GM21526 (cell line): ENCODE results near the gene MSTO1.
"Not testable (repeated sequence)": the region's sequence is repeated elsewhere in the genome, so short reads cannot be mapped to it uniquely, and the experiment has no call there.

ENCODE experiments used
- ATAC-seq: cut with Tn5 transposase; IDR thresholded peaks from one replicate; pipeline ENCODE4 v1.9.1; 2021; ENCODE audit warnings: moderate library complexity; ENCODE audit not compliant: unreplicated experiment, low FRiP score

Gene MSTO1

DNA sequence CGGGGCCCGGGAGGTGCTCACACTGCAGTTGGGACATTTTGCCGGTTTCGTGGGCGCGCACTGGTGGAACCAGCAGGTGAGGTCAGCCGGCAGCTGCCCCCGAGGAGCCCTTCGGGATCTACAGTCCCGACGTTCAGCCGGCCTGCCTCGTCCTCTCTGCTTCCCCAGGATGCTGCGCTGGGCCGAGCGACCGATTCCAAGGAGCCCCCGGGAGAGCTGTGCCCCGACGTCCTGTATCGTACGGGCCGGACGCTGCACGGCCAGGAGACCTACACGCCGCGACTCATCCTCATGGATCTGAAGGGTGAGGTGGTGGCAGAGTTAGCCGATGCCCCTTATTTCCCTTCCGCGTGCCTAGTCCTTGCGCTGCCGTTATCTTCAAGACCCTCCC is 234 bp downstream of the MSTO1 start:
- not testable (repeated sequence) for ATAC-seq

DNA sequence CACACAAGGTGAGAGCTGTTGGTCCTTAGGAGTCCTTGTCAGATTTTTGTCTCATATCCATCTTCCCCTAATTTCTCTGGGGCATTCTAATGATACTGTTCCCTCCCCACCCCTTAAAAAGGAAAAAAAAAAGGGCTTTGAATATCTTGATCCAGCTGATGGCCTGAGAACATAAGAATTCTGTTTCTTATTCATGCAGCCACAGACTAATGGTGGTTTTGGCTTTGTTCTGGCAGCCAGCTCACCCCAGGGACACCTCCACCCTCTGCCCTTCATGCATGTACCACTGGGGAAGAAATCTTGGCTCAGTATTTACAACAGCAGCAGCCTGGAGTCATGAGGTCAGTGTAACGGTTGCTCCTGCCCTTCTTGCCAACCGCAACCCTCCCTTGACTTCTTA is 3.2 kb downstream of the MSTO1 start:
- not testable (repeated sequence) for ATAC-seq

DNA sequence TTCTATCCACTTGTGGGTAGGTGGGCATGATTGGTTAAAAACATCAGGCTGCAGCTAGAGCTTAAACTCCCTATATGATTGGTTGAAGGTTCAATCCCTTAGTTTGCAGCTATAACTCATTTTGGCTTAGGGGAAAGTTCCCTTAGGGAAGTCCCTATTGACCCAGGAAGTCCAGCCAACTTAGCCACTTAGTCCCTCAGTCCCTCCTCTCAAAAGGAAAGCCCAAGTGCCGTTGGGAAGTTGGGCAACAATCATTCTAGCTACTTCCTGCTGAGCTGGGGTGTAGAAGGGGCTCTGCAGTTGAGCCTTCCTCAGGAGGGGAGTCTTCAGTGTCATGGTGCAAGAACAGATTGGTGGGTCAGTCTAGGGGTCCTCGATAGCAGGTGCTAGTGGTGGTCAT is 12.2 kb downstream of the MSTO1 start:
- no peak for ATAC-seq

DNA sequence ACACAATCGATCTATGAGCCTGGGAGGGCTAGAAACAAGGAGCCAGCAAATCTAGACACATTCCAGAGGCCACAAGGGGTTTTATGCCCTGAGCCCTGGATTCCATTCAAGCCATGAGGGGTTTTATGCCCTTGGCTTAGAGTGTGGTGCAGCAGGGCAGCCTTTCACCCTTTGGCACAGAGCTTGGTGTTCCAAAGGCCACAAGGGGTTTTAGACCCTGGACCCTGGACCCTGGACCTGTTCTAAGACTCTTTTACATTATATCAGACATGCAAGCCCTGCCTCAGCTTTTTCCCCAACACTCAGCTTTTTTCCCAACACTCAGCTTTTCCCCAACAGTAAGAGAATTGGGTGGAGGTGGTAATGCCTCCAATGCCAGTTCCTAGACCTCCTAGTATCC is 13.3 kb downstream of the MSTO1 start:
- no peak for ATAC-seq

DNA sequence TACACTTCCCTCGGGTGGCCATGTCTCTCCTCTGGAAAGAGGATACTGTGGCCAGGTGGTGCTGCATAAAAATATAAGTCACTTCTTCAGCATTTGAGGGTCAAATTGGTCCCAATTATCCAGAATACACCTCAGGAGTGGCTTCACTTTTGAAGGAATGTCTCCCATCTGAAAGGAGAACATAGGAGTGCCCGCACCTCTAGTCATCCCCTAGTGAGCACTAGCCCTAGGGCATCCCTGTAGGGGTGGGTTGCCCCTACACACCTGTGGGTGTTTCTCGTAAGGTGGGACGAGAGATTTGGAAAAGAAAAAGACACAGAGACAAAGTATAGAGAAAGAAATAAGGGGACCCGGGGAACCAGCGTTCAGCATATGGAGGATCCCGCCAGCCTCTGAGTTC is 16.4 kb downstream of the MSTO1 start:
- ATAC-seq, result not testable (repeated sequence)

DNA sequence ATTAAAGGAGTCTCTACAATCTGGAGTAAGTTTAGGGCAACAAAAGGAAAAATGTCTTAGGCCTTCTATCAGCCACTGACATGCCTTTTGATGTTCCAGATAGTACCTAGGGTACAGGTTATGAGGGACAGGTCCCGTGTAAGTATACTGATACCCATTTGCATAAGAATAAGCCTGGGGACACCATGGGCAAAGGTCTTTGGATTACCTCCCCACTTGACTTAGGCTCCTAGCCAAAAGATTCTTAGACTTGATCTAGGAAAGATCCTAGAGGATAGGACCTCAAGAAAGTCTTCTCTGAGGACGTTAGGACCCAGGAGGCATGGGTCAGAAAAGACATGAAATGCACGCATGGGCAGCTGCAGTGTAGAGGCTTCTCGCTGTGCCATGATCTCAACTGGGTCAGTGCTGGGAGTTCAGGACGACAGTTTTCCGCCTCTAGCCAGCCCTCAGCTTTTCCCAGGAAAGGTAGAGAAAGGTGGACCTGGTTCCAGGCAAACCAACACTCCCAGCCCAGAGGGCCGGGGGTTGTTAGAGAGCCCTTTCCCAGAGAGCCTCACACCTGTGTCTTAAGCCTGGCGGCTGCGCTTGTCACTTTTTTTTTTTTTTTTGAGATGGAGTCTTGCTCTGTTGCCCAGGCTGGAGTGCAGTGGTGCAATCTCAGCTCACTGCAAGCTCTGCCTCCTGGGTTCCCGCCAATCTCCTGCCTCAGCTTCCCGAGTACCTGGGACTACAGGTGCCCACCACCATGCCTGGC is 26.6 kb downstream of the MSTO1 start:
- ATAC-seq, result no peak

DNA sequence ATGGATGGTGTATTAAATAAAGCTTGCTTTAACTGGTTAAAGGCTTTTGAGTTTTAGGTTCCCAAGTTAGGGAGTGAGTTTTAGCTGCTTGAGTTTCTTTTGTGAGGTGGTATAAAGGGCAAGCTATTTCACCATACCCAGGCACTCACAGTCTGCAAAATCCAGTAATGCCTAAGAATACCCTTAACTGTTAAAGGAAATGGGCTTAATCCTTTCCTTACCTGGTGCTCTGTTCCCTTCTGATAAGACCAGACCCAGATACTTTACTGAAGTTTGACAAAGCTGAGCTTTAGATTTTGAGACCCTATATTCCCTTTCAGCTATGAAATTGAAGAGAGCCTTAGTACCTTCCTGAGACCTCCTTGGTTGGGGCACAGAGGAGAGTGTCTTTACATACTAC is 30.3 kb downstream of the MSTO1 start:
- no peak for ATAC-seq

DNA sequence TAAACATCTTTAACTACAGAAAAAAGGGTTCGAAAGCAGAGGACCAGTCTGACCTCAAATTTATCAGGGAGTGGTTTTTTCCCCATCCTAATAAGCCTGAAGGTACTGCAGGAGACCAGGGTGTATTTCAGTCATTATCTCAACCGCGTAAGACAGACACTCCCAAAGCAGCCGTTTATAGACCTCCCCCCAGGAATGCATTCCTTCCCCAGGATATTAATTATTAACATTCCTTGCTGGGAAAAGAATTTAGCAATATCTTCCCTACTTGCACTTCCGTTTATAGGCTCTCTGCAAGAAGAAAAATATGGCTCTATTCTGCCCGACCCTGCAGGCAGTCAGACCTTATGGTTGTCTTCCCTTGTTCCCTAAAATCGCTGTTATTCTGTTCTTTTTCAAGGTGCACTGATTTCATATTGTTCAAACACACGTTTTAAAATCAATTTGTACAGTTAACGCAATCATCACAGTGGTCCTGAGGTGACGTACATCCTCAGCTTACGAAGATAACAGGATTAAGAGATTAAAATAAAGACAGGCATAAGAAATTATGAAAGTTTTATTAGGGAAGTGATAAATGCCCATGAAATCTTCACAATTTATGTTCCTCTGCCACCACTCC is 32.7 kb downstream of the MSTO1 start:
- not testable (repeated sequence) for ATAC-seq

DNA sequence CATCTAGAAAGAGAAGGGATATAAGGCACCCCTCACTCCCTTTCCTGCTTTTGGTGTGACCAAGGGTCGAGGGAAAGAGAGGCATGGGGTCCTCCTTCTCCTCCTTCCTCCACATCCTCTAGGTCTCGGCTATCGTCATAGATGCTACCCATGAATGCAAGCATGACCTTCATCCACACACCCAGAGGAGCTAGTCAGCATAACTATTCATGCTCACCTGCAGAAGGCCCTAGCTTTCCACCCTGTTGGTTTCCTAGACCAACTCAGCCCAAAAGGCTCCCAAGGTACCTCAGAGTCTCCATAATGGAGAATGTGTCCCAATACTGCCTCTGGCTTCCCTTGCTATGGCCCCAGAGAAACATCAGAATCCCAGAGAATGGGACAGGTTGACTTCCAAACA is 33.2 kb downstream of the MSTO1 start:
- no peak for ATAC-seq

DNA sequence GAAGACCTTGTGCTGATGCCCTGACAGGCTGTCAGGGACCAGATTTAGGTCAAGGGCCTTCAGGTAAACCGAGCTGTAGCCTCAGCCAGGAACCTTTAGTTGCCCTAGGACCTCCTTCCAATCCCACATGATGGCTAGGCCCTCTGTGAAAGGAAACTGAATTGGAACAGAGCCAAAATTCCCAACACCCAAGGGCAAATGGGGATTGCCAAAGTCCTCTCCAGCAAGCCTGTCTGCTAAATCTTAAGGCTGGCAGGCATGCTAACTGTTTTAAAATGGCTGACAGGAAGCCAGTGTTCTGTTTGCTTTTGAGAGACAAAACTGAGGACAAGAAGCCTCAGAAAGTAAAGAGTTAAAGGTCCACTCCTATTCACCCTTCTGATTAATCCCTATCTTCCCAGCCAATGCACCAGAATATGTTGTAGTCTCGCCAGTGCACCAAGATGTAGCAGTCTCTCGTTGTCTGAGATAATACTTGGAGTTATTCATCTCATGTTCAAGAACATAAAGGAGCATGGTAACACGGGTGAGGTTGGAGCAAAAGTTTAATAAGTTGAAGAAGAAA is 35.1 kb downstream of the MSTO1 start:
- no peak for ATAC-seq

DNA sequence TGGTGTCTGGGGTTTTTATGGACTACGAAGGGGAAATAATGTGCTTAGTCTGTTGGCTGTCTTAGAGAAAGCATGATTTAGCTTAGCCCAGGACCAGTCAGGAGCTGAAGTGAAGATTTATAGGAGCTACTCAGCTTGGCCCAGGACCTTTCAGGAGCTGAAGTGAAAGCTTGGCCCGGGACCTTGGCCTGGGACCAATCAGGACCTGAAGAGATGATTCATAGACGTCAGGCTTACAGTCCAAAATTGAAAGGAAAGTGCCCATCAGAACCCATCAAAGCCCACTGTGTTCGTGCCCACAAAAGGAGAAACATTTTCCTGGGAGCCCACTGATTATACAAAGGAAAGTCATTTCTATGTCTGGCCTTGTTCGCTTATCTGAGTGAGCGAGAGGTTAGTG is 35.6 kb downstream of the MSTO1 start:
- ATAC-seq, result no peak

DNA sequence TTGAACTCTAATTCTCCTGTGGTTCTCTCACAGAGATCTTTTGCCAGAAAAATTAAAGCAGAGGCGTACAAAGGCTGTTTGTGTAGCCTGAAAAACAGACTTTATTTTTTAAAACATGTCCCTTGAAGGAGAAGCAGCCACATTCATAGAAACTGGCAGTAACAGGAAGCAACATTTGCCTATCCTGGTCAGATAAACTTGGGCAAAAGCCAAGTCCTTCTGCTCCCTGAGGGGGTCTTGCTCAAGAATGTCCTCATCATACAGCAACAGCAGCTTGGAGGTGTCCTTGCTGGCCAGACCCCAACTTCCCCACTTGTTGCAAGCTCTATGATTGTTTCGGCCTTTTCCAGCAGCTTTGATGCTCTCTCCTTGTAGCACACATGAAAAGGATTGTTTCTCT is 36.3 kb downstream of the MSTO1 start:
- ATAC-seq, result no peak

DNA sequence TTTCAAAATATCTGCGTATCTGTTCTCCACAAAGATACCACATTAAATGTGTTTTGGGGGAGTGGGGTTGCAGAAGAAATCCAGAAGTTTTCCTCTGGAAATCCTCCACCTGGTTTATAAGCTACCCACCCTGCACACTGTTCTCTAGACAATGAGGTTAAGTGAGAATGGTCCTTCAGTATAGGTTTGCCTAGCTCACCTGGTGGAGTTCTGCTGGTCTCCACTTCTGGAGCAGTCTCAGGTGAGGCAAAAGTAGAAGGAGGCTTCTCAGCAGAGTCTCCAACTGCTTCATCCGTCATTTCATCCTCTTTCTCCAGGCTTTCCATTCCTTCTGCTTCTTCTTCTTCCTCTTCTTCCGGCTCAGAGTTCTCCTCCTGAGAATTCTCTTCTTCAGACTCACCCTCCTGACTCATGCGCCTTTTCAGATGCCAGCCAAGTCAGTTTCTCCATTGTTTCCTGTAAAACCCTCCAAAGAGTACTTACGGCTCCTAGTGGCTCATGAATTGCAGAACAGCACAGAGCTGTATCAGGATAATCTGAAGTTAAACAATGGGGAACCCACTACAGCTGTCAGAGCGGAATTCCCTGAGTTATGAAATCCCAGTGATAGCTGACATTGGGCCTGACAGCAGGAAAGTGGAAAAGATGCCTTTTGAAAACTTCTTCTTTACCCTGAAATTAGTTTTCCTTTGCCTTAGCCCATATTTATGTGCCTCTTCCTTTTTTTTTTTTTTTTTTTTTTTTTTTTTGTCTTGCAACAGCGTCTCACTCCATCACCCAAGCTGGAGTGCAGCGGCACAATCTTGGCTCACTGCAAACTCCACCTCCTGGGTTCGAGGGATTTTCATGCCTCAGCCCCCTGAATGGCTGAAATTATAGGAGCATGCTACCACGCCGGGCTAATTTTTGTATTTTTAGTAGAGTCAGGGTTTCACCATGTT is 38.5 kb downstream of the MSTO1 start:
- ATAC-seq, result no peak

DNA sequence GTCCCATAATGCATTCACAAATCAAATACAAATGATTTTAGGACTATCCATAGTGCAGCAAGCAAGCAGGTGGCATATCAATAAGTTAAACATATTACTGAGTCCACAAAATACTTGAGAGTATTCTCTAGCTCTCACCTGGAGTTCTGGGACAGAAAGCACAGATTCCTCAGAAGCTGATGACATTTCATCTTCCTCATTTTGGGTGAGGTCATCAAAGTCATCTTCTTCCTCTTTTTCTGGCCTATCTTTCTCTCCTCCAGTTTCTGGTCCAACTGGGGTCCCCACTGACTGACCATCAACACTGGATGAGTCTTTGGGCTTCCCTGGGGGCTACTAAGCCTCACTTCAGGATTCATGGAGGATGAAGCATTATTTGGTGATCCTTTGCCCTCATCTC is 39.7 kb downstream of the MSTO1 start:
- ATAC-seq, result no peak

DNA sequence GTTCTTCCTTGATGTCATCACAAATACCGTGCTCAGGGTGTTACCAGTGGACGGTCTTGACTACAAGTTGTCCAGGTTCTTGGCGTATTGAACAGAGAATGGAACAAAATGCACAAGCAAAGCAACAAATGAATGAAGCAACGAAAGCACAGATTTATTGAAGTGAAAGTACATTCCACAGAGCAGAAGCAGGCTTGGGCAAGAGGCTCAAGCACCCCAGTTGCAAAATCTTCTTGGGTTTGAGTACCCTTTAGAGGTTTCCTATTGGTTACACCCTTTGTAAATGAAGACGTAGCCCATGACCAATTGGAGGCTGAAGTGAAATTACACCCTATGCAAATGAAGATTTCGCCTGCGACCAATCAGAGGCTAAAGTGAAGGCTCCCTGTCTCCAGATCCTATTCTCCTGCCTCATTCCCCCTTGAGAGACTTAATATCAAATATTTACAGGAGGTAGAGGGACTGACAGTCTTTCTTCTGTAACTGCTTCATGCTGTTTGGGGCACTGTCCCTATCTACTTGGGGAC is 40.3 kb downstream of the MSTO1 start:
- ATAC-seq, result no peak

DNA sequence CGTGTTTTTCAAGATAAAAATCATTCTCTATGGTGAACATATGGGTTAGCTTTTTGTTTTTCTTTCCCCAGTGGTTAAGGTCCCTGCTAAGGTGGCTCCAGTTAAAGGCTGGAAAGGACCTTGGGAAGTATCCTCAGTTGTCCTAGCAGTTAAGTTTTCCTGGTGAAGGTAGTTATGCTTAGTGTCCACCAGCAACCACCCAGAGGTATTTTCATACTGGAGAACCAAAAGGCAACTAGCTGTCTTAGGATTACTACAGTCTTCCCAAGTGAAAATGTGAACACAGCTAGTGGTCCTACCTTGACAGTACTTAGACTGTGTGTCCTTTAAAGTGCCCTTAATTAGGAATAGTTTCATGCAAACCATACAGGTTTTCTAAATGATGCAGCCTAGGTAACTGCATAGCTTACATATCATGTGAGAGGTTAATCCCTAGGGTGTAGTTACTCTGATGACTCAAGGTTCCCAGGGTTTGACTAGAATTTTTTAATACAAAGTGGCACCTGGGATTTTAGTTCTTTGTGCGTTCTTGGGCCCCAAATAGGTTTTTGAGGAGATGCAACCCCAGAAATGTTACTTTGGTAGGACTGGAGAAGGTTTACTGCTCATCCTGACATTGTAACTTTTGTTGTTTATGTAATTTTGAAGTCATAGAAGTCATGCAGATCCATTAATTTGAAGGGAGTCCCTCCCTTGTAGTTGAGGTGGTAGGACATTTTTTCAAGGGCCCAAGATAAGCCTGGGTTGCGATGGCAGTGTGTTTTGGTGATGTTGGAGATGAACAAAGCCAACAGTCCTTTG is 42.0 kb downstream of the MSTO1 start:
- ATAC-seq, result no peak

DNA sequence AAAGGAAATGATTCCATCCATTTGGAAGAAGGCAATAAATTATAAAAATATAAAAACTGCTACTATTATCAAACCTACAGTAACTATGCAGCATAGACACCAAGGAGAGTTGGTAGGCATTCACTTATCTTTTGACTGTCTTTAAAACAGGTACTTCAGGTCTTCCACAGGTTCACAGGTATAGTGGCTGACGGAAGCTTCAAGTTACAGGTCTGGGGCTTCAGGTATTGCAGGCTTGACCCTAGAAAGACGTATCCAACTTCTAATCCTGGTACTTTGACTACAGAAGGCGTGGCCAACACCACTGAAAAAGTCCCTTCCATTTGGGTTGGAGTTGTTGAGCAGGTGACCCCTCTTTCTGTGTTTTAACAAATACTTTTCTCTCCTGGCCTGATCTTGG is 42.9 kb downstream of the MSTO1 start:
- no peak for ATAC-seq

DNA sequence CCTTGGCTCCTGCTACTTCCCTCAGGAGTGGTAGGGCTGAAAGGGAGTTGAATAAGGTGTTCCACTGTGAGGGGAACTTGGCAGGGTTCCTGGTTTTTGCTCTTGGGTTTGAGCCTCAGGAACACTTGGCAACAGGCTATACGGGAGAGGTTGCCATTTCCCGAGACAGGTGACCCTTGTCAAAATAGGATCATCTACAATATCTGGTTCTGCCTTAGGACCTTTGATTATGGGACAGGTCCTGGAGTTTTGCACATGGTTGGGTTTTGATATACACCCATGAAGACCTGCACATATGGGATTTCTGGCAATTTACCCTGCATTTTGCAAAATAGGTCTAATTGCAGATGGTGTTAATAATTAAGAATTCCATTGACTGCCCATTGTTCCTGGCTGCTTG is 47.4 kb downstream of the MSTO1 start:
- no peak for ATAC-seq

DNA sequence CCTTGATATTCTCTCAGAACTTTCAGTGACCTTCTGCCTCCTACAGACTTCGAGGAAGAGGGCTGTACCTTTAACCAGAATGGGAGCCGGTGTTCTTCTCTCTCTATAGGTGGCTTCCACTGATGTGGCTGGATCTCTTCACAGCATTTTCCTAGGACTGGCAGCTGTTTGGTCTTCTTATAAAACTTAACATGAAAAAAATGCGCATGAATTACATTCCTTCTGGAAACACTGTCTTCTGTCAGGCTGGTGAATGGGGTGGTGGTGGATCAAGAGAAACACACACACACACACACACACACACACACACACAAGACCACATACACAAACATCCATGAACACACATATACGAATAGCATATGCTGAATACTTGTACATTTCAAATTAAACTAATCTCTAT is 51.2 kb downstream of the MSTO1 start:
- ATAC-seq, result not testable (repeated sequence)
